Brain microvascular endothelial cell (primary cell): Measurements from ENCODE around the gene ATP23.

Experiments
- DNase-seq: peaks from one replicate; pipeline ENCODE4 v3.0.0-alpha.2; 2020
- H3K27ac ChIP-seq: fragments of 250-450 bp; sonication (Bioruptor Pico); 2 replicates; pipeline ENCODE4 v1.5.1; 2020; ENCODE audit warnings: mild to moderate bottlenecking, moderate library complexity
- H3K27me3 ChIP-seq: fragments of 250-450 bp; sonication (Bioruptor Pico); replicated peaks from 2 replicates; pipeline ENCODE4 v1.5.1; 2020; ENCODE audit warnings: mild to moderate bottlenecking
- H3K36me3 ChIP-seq: fragments of 250-450 bp; sonication (Bioruptor Pico); replicated peaks from 2 replicates; pipeline ENCODE4 v1.5.1; 2020; ENCODE audit warnings: mild to moderate bottlenecking
- H3K4me3 ChIP-seq: 2 replicates; pipeline ENCODE4 v1.5.1; 2011; ENCODE audit warnings: low read depth, mild to moderate bottlenecking, control low read depth, low read length, moderate library complexity
- in situ Hi-C: cut with HindIII; loops from 2 replicates; pipeline ENCODE4 v1.10.0; 2017; ENCODE audit warnings: low sequenced_read_pairs, low pct_ligation_motif_present
- TF ChIP-seq, protein P1 (sequence below): IDR thresholded peaks from 2 replicates; pipeline ENCODE4 v1.5.1; 2011; ENCODE audit warnings: low read depth, mild to moderate bottlenecking, moderate library complexity, low read length, control low read depth, inconsistent platforms; ENCODE audit errors: missing control alignments

Gene ATP23

DNA sequence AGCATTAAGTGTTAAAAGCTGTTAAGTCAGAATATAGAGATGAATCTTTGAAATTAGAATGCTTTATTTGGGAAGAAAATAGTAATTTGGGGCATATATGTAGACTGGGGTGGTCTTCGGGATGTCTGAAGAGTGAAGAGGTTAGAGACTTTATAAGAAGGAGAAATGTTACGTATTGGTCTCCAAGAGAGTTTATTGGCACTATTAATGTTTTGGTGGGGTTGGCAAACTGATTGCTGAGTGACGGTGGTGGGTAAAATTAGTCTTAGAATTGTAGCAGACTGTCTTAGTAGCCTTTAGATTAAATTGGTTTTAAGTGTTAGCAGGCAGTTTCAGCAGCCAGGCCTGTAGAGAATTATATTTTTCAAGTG, 4.9 kb upstream of the ATP23 start:
- no peaks in the 10 kb centered on the region for H3K36me3 ChIP-seq
- no peaks in the 10 kb centered on the region for H3K27me3 ChIP-seq
- H3K4me3 ChIP-seq: peak overlapping the region; percentile 71
- no peak for DNase-seq
- TF ChIP-seq, protein P1, sequence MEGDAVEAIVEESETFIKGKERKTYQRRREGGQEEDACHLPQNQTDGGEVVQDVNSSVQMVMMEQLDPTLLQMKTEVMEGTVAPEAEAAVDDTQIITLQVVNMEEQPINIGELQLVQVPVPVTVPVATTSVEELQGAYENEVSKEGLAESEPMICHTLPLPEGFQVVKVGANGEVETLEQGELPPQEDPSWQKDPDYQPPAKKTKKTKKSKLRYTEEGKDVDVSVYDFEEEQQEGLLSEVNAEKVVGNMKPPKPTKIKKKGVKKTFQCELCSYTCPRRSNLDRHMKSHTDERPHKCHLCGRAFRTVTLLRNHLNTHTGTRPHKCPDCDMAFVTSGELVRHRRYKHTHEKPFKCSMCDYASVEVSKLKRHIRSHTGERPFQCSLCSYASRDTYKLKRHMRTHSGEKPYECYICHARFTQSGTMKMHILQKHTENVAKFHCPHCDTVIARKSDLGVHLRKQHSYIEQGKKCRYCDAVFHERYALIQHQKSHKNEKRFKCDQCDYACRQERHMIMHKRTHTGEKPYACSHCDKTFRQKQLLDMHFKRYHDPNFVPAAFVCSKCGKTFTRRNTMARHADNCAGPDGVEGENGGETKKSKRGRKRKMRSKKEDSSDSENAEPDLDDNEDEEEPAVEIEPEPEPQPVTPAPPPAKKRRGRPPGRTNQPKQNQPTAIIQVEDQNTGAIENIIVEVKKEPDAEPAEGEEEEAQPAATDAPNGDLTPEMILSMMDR: no peak
- H3K27ac ChIP-seq: peak overlapping the region; percentile 78
- in situ Hi-C loops: no loop called here

DNA sequence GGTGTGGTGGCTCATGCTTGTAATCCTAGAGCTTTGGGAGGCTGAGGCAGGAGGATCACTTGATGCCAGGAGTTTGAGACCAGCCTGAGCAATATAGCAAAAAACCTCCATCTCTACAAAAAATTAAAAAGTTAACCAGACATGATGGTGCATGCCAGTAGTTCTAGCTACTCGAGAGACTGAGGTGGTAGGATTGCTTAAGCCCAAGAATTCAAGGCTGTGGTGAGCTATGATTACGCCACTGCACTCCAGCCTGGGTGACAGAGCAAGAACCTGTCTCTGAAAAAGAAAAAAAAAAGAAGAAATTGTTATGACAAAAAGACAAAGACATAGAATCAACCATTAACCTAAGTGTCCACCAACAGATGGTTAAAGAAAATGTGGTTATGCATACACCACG, 2.1 kb upstream of the ATP23 start:
- DNase-seq: no peak
- H3K36me3 ChIP-seq: no peaks in the 10 kb centered on the region
- H3K27ac ChIP-seq: no peak overlapping the region
- H3K27me3 ChIP-seq: no peaks in the 10 kb centered on the region
- TF ChIP-seq, protein P1: no peak
- H3K4me3 ChIP-seq: no peak overlapping the region
- in situ Hi-C loops: no loop called here

DNA sequence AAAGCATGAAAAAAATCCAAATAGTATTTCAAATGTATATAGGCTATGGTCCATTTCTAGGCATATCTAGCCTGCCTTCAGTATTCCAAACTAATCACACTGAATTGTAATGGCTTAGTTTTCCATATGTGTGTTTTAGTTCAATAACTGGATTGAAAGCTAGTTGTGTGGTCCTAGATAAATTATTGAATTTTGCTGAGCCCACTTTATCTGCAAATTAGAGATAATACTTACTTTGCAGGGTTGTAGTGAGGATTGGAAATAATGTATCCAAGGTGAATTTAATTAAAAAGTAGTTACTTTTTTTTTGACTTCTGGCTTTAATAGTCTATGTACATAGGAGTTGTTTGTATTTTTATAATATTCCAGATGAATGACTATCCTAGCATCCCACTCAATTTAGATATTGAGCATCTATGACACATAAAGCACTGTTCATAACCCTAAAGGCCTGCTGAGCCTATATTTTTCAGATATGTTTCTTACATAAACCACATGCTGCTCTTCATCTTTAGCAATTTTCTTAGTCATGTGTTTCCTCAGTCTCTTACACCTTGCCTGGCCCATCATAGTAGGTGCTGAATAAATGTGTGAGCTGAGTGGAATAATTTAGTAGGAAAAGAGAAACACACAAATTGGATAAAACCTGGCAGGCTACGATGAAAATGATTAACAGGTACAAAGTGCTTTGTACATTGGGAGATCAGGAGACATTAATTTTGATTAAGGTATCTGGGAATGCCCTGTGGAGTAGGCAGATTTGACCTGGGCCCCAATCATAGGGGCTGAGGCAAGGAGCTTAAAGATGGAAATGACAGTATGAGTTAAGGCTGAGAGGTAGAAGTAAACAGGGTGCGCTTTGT, 1.1 kb upstream of the ATP23 start:
- Histone ChIP-seq H3K27me3 (no peaks in the 10 kb centered on the region), H3K4me3 (no peak overlapping the region), H3K27ac (no peak overlapping the region), H3K36me3 (no peaks in the 10 kb centered on the region)
- TF ChIP-seq, protein P1: no peak
- in situ Hi-C loops: no loop called here
- DNase-seq: no peak

DNA sequence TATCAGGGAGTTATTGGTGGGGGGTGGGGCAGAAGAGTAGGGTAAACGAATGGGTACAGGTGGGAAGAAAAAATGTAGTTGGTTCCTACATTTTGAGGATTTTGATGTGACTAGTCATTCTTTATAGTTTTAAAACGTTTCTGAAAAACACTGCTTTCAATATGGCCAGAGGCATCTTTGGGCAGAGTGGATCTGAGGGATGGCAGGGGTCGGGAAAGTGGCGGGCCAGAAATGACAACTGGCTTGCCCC, 527 bp upstream of the ATP23 start:
- no peak for DNase-seq
- peak overlapping the region; percentile 74 for H3K4me3 ChIP-seq
- in situ Hi-C loops: no loop called here
- H3K27ac ChIP-seq: no peak overlapping the region
- H3K27me3 ChIP-seq: no peaks in the 10 kb centered on the region
- H3K36me3 ChIP-seq: no peaks in the 10 kb centered on the region
- TF ChIP-seq, protein P1: no peak

DNA sequence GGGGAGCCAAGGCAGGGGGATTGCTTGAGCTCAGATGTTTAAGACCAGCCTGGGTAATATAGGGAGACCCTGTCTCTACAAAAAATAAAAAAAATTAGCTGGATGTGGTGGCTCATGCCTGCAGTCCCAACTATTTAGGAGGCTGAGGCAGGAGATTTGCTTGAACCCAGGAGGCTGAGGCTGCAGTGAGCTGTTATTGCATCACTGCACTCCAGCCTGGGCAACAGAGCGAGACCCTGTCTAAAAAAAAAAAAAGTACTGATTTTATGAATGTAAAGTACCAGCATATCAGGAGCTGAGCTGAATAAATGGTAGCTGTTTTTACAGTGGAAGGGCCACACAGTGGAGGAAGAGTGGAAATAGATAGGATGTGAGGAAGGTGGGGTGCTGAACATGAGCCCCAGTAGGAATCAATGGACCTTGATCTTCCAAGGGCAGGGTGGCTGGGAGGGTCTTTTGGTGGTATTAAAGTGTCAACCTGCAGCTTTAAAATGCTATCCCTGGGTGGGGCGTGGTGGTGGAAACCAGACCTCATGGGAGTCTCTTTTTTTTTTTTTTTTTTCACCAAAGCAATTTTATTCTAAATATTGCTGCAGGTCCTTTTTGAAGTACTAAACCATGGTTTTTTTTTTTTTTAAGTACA, 2.2 kb downstream of the ATP23 start:
- Histone ChIP-seq H3K4me3 (no peak overlapping the region), H3K27me3 (no peaks in the 10 kb centered on the region), H3K27ac (no peak overlapping the region), H3K36me3 (no peaks in the 10 kb centered on the region)
- in situ Hi-C loops: no loop called here
- DNase-seq: no peak
- TF ChIP-seq, protein P1: no peak
